ENCODE data around the gene EXOSC2. TPM values are rescaled to one million over a fixed set of nuclear protein-coding genes. Genes with fewer than 3 reads are reported as not detected.

EXOSC2 gene
- total and polyA plus RNA-seq, 2 donors (not counting 1 experiment from before 2014, with no cell fraction given), result 22.0 to 29.6 TPM

DNA sequence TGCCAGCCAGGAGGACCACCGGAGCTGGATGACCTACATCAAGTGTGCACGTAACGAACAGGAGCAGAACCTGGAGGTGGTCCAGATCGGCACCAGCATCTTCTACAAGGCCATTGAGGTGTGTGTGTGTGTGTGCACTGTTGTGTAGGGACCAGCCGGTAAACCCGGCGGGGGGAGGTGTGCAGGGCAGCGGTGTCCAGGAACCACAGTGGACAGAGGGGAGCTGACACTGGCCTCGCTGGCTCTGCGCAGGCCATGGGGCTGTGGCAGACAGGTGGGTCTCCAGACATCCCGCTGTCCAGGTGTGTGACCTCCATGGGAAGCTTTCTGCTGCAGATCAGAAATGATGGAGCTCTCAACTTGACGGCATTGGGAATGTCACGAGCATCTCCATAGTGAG is 25.4 kb upstream of the EXOSC2 start:
- TF ChIP-seq EZH2 (IDR thresholded peaks at IDR 0.05; ENCODE audit: low read length, missing control alignments) (no peak), CTCF (conservative IDR thresholded peaks at IDR 0.05 in 1 of 2, IDR thresholded peaks at IDR 0.05 in 1 of 2; ENCODE audit: low read depth in 1 of 2, low read length in 2 of 2) (no peak)

GRCh38 chr9:130668659-130669058 is 24.9 kb upstream of the EXOSC2 start:
- no peaks in the 10 kb centered on the region for H3K36me3 ChIP-seq (ENCODE audit: control insufficient read depth, insufficient read depth, low read length)
- no peak overlapping the region for H2AFZ ChIP-seq (ENCODE audit: low read length)
- H3K4me3 ChIP-seq (replicated peaks in 1 of 4; ENCODE audit: control extremely low read depth in 1 of 4, insufficient read depth in 1 of 4, low read depth in 3 of 4, low read length in 4 of 4), result no peak overlapping the region
- H3K9me3 ChIP-seq (ENCODE audit: control insufficient read depth, insufficient read depth, low read depth, low read length), result no peaks in the 10 kb centered on the region
- no peaks in the 10 kb centered on the region for H4K20me1 ChIP-seq (ENCODE audit: control insufficient read depth, extremely low read depth, insufficient read depth, low read length)
- DNase-seq (ENCODE audit: low read depth in 2 of 2), result no peak
- H3K4me2 ChIP-seq (ENCODE audit: extremely low read depth, insufficient read depth, low read length), result no peak overlapping the region
- TF ChIP-seq EZH2 (IDR thresholded peaks at IDR 0.05; ENCODE audit: low read length, missing control alignments), result no peak
- no peak for TF ChIP-seq CTCF (conservative IDR thresholded peaks at IDR 0.05 in 1 of 2, IDR thresholded peaks at IDR 0.05 in 1 of 2; ENCODE audit: low read depth in 1 of 2, low read length in 2 of 2)
- H3K79me2 ChIP-seq (ENCODE audit: control insufficient read depth, insufficient read depth, low read length), result no peaks in the 10 kb centered on the region
- no peak overlapping the region for H3K27ac ChIP-seq (ENCODE audit: insufficient read depth, low read length)
- H3K4me1 ChIP-seq (ENCODE audit: control insufficient read depth, extremely low read depth, insufficient read depth, low read length), result no peaks in the 10 kb centered on the region
- H3K27me3 ChIP-seq (ENCODE audit: control insufficient read depth, insufficient read depth, low read length), result peaks cover 39% of the 10 kb centered on the region
- H3K9ac ChIP-seq (ENCODE audit: insufficient read depth, low read length), result no peak overlapping the region

More for the DNA sequence above, 25.4 kb upstream of the EXOSC2 start:
- no peaks in the 10 kb centered on the region for H3K36me3 ChIP-seq (ENCODE audit: control insufficient read depth, insufficient read depth, low read length)
- no peaks in the 10 kb centered on the region for H4K20me1 ChIP-seq (ENCODE audit: control insufficient read depth, extremely low read depth, insufficient read depth, low read length)
- H3K79me2 ChIP-seq (ENCODE audit: control insufficient read depth, insufficient read depth, low read length), result no peaks in the 10 kb centered on the region
- no peaks in the 10 kb centered on the region for H3K9me3 ChIP-seq (ENCODE audit: control insufficient read depth, insufficient read depth, low read depth, low read length)
- no peak overlapping the region for H3K4me3 ChIP-seq (replicated peaks in 1 of 4; ENCODE audit: control extremely low read depth in 1 of 4, insufficient read depth in 1 of 4, low read depth in 3 of 4, low read length in 4 of 4)
- H3K4me1 ChIP-seq (ENCODE audit: control insufficient read depth, extremely low read depth, insufficient read depth, low read length), result no peaks in the 10 kb centered on the region
- no peak overlapping the region for H3K27ac ChIP-seq (ENCODE audit: insufficient read depth, low read length)
- no peak for DNase-seq (ENCODE audit: low read depth in 2 of 2)
- H2AFZ ChIP-seq (ENCODE audit: low read length), result no peak overlapping the region
- H3K27me3 ChIP-seq (ENCODE audit: control insufficient read depth, insufficient read depth, low read length), result peaks cover 44% of the 10 kb centered on the region
- no peak overlapping the region for H3K4me2 ChIP-seq (ENCODE audit: extremely low read depth, insufficient read depth, low read length)
- H3K9ac ChIP-seq (ENCODE audit: insufficient read depth, low read length), result no peak overlapping the region

GRCh38 chr9:130669965-130670364 is 23.6 kb upstream of the EXOSC2 start:
- Histone ChIP-seq H3K27me3 (ENCODE audit: control insufficient read depth, insufficient read depth, low read length) (peaks cover 27% of the 10 kb centered on the region), H3K27ac (ENCODE audit: insufficient read depth, low read length) (no peak overlapping the region), H3K9me3 (ENCODE audit: control insufficient read depth, insufficient read depth, low read depth, low read length) (no peaks in the 10 kb centered on the region), H3K4me2 (ENCODE audit: extremely low read depth, insufficient read depth, low read length) (no peak overlapping the region), H2AFZ (ENCODE audit: low read length) (no peak overlapping the region), H3K4me1 (ENCODE audit: control insufficient read depth, extremely low read depth, insufficient read depth, low read length) (no peaks in the 10 kb centered on the region), H3K79me2 (ENCODE audit: control insufficient read depth, insufficient read depth, low read length) (no peaks in the 10 kb centered on the region), H3K4me3 (replicated peaks in 1 of 4; ENCODE audit: control extremely low read depth in 1 of 4, insufficient read depth in 1 of 4, low read depth in 3 of 4, low read length in 4 of 4) (no peak overlapping the region), H3K9ac (ENCODE audit: insufficient read depth, low read length) (no peak overlapping the region), H3K36me3 (ENCODE audit: control insufficient read depth, insufficient read depth, low read length) (no peaks in the 10 kb centered on the region), H4K20me1 (ENCODE audit: control insufficient read depth, extremely low read depth, insufficient read depth, low read length) (no peaks in the 10 kb centered on the region)
- no peak for TF ChIP-seq CTCF (conservative IDR thresholded peaks at IDR 0.05 in 1 of 2, IDR thresholded peaks at IDR 0.05 in 1 of 2; ENCODE audit: low read depth in 1 of 2, low read length in 2 of 2)
- no peak for TF ChIP-seq EZH2 (IDR thresholded peaks at IDR 0.05; ENCODE audit: low read length, missing control alignments)
- DNase-seq (ENCODE audit: low read depth in 2 of 2), result no peak
